Measurements from ENCODE around the gene PDCD1LG2.

- no peak for TF ChIP-seq CTCF (IDR thresholded peaks at IDR 0.05; ENCODE audit: low read depth, low read length)
- no peak for TF ChIP-seq EZH2phosphoT487 (IDR thresholded peaks at IDR 0.05; ENCODE audit: low read depth)
Observed at GRCh38 chr9:5511476-5511875, 1.1 kb downstream of the PDCD1LG2 start.
